GM21360 (cell line): Measurements from ENCODE around the gene GMDS.

ENCODE experiments used
- ATAC-seq: cut with Tn5 transposase; IDR thresholded peaks from one replicate; pipeline ENCODE4 v1.9.1; 2021; ENCODE audit warnings: mild to moderate bottlenecking, moderate library complexity; ENCODE audit not compliant: unreplicated experiment

Gene GMDS

DNA sequence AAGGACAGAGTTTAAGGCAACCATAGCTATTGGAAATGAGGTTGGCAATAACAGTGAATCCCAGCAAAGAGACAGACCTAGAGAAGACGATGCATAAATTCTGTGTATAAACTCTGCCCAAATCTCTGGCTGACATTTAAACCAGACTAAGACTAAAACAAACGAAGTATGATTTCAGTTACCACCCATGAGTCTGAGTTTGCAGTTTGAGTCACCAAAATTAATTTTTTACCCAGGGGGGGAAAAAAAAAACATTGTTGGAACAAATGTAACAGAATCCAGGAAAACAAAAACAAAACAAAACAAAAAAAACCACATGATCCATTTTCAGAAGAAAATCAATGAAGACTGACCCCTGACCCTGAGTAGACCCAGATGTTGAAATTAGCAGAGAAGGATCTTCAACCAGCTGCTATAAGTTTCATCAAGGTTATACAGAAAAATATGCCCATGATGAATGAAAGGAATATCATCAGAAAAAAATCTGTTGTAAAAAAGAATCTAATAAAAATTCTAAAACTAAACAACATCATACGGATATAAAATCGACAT, 190.8 kb downstream of the GMDS start:
- no peak for ATAC-seq

DNA sequence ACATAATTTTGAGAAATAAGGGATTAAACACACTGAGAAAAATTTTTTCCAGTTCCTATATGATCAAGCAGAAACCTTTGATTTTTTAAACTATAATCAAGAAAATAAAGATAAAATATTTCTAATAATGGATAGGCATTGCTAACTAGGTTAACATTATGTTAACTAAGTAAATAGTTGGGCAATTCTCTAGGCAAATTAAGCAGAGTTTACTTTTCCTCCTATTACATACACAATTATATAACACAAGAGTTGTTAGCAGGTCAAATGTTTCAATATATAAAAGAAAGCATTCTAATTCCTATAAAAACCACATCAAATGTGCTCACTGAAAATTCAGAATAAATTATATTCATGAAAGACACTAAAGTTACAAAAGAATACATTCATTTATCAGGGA, 191.7 kb downstream of the GMDS start:
- no peak for ATAC-seq

DNA sequence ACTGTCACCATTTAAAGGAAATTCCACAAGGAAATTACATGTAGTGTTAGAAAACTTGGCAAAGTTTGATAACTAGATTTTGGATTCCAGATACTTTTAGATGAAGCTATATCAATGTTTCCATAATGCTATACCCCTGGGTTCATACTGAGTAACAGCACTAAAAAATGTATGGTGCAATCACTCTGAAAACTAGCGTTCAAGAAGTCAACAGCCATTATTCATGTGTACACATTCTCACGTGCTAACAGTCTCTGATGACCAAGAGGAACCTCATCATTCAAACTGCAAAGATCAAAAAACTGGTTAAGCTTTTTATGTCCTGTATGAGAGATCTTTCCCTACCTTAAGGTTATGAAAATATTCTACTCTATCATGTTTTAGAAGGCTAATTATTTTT, 197.6 kb downstream of the GMDS start:
- ATAC-seq, result no peak

DNA sequence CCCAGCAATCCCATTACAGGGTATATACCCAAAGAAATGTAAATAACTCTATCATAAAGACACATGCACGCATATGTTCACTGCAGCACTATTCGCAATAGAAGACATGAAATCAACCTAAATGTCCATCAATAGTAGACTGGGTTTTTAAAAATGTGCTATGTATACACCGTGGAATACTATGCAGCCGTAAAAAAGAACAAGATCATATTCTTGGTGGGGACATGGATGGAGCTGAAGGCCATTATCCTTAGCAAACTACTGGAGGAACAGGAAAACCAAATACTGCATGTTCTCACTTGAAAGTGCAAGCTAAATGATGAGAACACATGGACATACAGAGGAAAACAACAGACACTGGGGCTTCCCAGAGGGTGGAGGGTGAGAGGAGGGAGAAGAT, 201.2 kb downstream of the GMDS start:
- no peak for ATAC-seq

DNA sequence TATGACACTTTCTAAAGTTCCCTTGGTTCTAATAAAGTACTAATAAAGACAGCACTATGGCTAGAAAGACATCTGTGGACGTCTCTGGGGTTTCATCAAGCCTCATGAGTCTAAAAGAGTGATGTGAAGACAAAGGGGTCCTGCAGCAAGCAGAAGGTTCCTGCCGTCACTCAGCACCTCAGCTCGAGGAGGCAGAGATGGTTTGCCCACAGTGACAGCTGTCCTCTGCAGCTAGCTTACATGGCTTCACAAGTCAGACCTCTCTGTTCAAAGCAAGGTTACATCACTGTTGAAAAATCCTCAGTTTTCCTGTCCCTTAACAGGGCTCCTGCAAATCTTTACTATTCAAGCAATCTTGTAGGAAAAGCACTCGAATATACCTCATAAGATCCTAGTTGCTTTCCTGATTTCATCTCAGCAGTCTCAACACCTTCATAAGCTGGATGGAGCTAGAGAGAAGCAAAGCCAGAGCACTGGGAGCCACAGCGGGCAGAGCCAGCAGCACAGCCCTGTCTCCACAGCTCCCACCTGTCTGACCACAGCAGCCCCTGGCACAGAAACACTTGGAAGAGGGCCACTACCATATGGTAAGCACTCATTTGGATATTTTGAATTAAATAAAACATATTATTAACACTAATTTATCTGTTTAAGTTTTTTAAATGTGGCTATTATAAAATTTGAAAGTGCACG, 202.3 kb downstream of the GMDS start:
- no peak for ATAC-seq

DNA sequence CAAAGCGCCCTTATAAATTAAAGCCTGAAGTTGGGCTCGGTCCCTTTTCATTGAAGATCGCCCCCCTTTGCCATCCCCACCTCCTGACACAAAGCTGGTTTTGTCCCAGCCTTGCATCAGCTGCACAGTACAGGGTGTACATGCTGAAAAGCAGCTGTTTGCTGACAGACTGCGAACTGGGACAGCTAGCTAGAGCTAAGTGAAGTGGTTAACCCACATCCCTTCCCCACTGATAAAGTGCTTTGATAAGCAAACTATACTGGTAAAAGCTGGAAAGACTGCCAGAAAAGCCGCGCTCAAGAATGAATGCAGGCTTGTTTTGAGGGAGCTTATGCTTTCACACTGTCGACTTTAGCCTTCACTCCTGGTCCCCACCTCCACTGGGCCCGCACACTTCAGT, 207.3 kb downstream of the GMDS start:
- no peak for ATAC-seq

DNA sequence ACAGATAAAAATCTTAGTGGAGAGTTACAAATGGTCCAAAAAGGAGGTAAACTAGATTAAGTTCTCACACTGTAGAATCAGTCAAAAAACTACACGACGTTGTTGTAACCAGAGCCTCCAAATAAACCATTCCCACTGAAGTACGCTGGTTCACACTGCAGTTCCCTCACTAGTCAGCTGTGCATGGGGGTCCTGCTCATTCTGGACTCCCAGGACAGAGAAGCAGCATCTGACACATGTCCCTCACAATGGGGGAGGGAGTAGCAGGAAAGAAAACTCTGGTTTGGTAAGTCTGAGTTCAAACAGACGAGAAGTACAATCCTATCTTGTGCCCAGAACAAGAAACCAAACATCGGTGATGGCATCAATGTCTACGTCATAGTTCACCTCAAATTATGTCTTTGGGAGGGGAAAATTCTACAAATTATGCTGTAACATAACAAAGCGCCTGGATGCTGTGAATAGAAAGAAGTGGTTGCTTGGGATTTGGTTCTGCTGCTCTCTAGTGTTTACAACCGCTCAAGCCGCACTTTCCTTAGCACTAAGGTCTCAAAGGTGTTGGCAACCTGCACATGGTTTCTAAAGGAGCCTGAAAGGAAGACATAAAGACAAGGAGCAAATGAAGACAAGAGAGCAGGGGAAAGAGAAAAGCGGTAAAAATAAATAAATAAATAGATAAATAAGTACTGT, 208.0 kb downstream of the GMDS start:
- ATAC-seq, result no peak

DNA sequence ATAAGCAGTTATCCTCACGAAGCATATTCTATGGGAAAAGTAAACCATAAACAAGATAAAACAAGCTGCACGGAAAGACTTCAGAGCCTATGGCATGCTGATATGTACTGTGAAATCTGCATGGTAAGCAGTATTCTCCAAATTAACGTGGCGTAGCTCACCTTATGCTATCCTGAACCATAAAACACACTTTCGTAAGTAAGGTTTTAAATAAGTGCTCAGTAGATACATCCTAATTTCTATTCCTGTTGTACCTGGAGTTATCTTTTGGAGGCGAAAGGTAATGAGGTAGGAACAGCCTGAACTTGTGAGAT, 208.7 kb downstream of the GMDS start:
- ATAC-seq, result no peak

DNA sequence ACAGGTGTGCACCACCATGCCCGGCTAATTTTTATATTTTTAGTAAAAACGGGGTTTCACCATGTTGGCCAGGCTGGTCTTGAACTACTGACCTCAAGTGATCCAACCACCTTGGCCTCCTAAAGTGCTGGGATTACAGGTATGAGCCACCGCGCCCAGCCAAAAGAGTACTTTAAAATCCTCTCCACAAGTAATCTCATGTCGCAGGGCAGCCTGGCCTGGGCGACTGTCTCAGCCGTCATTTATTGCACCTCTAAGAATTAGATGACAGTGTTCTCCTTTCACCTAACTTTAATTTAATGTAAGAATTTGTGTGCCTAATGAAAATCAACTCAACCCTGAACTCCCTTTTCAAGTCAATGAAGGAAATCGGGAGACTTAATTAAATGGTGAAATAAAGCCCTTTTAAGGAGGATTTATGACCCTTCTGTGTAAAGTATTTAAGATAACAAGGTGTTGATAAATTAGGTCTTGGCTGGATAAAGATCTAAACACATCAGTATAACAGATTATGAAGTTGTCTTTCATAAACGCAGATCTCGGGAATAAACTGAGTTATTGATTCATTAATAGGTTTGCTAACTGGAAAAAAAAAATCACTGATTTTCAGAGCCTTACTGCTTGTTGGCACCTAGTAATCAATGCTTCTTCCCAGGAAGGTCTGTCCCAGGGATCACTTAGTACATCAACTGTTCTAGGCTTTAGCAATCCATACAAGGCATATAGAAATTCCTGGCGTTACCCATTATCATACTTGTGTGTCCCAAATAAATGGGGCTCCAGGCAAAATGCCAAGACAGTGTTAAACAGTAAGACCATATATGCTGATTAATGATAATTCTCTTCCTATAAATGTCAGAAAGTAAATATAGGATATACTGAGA, 209.3 kb downstream of the GMDS start:
- ATAC-seq, result no peak

DNA sequence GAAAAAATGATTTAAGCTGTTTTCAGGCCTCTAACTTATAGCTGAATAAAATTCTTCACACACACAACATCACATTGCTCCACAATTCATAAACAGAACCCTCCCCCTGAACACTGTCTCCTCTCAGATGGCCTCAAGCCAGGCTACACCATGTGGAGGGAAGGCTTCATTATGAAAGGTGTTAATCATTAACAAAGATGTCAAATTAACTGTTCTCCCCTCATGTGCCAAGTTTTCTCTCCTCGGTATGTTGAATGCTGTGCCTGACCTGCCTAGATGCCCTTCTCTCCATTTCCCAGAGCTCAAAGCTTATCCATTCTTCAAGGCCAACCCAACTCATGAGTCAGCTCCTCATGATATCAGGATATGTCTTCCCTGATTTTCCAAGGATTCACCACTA, 210.4 kb downstream of the GMDS start:
- no peak for ATAC-seq

DNA sequence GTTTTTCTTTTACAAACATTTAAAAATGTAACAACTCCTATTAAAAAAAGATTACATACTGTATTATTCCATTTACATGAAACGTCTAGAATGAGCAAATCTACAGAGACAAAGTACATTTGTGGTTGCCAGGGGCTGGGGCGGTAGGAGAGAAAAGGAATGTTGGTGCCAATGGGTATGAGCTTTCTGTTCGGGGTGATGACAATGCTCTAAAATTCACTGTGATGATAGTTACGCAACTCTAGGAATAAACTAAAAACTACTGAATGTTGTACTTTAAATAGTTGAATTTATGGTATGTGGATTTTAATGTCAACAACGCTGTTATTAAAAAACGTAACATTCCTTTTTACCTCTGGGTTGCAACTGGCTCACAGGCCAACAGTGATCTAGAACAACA, 211.1 kb downstream of the GMDS start:
- no peak for ATAC-seq

DNA sequence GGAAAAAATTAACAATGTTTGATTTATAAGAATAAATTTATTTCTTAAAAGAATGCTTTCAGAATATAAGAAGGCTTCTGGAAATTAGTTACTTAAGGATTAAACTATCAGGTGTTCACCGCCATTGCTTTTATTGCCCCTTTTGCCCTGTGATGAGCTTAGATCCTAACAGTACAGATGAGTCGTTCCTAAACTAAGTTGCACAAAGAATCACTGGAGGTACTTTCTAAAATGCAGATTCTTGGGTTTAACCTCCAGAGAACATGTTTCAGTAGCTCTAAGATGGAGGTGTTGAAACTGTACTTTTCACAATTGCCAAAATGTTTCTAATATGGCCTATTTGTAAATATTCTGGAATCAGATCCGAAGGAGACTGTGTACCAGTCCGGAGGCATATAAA, 211.9 kb downstream of the GMDS start:
- no peak for ATAC-seq

DNA sequence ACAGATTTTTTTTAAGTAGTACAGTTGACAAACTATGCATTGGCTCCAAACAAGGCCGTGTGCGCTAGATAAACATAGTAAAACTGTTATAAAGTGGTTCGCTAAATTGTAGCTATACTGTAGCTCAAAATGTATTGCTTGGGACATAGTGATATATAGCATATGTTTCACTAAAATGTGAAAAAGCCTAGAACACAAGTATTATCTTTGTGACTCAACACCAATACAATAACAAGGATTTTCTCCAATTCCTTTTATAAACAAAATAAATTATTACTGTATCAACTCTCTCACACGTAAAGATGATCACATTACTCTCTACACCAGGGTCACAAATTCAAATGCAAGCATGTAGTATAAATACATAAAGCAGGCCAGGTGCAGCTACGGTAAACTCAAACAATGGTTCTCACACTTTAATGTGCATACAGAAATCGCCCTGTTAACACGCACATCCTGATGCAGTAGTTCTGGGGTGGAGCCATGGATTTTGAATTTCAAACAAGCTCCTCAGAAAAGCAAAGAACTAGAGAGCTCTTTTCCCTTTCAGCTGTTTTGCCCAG, 214.6 kb downstream of the GMDS start:
- ATAC-seq, result no peak

DNA sequence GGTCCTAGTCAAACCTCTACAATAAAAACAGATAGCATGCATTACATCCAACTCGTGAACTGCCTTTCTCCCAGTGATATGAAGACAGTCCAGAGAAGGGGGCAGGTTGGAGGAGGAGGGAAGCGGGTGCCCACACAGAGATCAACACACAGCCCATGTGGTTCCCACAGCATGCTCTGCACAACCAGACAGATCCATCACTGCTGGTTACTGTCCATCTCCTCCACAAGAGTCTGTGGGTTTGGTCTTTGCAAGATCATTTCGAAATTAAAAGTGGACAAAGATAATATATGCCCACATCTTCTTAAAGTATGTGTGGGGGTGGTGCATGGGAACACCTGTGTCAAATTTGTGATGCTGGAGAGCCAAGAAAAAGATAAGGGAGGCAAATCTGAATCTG, 215.5 kb downstream of the GMDS start:
- no peak for ATAC-seq

DNA sequence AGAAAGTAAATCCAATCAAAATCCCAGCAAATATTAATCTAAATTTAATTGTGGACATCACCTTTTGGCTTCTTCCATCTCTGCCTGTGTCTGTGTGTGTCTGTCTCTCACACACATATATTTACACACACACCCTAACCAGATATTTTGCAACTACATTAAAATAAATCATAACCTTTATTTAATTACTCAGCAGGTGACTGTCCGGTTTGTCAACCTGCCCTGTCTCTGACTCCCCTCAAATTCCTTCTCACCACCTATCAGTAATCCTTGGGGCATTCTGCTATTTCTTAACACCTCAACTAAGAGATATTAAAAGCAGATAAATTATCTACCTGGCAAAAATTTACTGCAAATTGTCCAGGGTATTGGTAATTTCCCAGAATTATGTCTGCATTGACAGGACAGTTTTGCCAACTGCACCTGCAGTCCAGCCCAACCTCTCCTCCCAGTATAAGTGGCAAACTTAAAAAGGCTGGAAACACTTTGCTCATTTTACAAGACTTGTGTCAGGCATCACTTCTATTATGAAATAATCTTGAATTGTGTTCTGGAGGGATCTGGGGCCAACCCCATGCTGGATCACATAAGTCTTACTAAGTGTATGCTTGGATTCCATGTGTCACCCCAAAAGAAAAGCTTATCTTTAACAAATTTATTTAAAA, 216.1 kb downstream of the GMDS start:
- no peak for ATAC-seq

DNA sequence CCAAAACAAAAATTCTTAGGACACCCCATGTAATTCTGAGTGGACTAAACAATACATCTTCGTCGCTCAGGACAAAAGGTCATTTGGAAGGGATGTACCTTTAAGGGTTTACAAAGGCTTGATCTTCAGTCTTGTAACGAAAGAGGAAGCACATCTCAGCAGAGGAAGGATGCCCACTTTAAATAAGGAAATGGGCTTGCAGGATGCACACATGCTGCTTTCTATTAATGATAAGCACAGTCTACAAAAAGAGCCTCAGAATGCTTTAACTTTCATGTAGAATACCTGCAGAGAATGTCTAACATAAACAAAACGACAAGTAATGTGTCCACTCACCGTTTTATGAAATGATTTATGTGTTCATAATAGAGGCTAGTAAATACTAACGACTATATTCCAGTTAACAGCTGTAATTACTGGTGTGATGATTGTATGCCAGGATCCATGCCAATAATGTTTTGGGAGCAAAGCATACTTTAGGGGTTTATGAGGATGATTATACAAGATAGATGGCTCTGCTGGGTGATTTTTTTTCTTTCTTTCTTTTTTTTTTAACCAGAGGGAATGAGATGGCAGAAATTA, 216.9 kb downstream of the GMDS start:
- no peak for ATAC-seq

DNA sequence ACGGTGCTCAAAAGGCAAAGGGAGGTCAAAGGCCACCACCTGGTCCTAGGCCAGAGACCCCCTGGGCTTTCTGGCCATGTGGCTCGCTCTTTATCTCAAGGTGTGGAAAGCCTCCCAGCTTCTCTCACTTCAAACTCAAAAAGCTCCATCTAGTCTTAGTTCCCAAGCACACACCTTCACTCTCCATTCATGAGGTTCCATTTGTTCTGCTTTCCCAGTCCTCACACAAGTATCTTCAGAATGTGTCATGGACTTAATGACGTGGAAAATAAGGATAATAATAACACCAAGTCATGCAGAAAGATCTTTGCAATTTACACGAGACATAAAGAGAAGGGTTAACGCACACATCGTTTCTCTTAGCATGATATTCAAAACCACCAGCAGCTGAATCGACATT, 219.3 kb downstream of the GMDS start:
- no peak for ATAC-seq

DNA sequence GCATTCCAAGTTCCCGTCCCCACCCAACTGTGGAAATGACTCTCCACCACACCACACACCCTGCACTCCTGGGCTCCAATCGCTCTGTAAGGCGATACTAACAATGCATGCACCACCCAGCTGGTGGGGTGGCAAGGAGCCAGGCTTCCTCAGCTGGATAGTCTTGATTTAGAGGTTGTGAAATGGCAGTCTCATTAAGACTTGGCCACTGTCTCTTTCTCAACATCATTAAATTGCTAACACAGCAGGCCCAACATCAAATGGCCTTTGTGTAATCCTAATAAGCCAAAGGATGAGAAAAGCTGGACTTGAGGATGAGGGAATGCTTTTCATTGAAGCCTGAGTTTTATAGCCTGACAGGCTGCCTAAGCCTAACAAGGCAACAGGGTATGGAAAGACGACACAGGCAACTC, 223.7 kb downstream of the GMDS start:
- no peak for ATAC-seq

DNA sequence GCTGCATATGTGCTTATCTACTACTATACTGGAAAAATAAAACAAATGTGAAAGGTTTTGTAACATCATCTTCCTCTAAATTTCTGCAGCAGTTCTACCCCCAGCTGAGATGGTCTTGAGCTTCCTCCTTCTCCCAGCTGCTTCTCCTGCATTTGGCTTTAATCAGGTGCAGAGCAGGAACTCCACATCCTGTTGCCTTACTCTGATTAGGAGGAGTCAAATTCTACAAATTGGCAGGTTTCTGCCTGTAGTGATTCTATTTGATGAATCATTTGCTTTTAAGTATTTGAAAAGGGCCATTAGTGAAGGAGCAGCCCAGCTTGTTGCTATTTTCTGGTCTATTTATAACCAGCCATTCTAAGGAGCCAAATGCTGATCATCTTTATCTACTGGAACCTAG, 224.5 kb downstream of the GMDS start:
- ATAC-seq, result no peak

DNA sequence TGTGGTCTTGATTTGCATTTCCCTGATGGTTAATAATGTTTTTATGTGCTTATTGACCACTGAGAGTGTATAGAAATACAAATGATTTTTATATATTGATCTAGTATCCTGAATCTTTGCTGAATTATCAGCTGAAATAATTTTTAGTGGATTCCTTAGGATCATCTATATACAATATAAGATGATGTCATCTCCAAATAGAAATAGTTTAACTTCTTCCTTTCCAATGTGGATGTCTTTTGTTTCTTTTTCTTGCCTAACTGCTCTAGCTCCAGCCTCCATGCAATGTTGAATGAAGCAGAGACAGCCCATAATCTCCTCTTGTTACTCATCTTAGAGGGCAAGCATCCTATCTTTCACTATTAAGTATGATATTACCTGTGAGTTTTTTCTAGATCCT, 226.4 kb downstream of the GMDS start:
- ATAC-seq, result no peak

DNA sequence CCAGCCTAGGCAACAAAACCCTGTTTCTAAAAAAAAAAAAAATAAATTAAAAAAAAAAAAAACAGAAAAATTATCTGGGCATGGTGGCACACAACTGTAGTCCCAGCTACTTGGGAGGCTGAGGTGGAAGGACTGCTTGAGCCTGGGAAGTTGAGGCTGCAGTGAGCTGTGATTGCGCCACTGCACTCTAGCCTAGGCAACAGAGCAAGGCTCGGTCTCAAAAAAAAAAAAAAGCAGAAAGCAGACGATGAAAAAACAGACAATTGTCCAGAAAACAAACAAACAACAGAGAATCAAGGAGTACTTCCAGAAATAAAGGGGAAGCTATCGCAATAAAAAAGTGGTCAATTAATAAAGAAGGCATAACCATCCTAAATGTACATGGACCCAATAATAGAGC, 229.4 kb downstream of the GMDS start:
- ATAC-seq, result no peak
